Measurements from ENCODE around the gene KLC3.

KLC3 gene

DNA sequence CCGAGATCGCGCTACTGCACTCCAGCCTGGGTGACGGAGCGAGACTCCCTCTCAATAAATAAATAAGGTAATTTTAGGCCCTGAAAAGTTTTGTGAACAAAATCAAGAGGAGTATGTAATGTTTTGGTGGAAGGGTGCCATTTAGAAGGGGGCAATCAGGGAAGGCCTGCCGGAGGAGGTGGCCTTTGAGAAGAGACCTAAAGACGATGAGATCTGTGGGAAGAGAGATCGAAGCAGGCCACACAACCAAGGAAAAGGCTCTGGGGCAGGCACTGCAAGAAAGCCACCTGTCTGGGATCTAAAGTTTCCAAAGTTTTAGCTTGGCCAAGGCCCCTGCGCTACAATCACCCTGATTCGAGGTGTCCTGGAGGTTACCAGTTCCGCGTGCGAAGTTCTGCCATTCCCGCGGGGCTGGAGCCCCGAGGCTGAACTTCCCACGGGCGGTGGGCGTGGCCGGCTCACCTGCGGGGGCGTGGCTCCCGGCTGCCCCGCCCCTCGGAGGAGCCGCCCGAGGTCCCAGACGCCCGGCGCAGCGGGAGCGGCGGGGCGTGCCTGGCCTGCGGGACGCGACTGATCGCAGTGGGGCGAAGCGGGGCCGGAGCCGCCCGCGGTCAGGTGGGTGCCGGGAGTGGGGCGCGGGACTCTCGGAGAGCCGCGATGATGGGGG lies at the start of gene KLC3:
Gene KLC3, plus strand, starts transcription at position 519 of the 667 bp plus-strand sequence. CDS start 4,792 bp downstream, outside the sequence.
- peak within 1 kb of the TSS; percentile 34 for H3K27ac ChIP-seq
- no peak for TF ChIP-seq ZFX (IDR thresholded peaks at IDR 0.05; ENCODE audit: borderline replicate concordance)
- TF ChIP-seq, protein P1, sequence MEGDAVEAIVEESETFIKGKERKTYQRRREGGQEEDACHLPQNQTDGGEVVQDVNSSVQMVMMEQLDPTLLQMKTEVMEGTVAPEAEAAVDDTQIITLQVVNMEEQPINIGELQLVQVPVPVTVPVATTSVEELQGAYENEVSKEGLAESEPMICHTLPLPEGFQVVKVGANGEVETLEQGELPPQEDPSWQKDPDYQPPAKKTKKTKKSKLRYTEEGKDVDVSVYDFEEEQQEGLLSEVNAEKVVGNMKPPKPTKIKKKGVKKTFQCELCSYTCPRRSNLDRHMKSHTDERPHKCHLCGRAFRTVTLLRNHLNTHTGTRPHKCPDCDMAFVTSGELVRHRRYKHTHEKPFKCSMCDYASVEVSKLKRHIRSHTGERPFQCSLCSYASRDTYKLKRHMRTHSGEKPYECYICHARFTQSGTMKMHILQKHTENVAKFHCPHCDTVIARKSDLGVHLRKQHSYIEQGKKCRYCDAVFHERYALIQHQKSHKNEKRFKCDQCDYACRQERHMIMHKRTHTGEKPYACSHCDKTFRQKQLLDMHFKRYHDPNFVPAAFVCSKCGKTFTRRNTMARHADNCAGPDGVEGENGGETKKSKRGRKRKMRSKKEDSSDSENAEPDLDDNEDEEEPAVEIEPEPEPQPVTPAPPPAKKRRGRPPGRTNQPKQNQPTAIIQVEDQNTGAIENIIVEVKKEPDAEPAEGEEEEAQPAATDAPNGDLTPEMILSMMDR (IDR thresholded peaks at IDR 0.05): no peak

DNA sequence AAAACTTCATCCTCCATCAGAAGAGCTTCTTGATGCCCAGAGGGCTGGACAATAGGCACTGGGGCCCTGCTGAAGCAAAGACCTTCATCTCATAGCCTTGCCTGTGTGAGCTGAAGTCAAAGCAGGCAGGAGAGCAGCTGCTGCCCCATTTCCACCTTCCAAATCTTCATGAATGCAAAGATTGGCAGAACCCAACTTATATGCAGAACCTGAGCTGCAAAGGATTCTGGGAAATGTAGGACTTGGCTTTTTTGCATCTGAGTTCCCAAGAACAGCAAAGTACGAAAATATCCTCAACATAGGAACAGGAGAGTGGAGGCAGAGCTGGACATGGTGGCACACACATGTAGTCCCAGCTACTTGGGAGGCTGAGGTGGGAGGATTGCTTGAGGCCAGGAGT lies 48.7 kb upstream of the KLC3 start:
- no peak for TF ChIP-seq ZFX (IDR thresholded peaks at IDR 0.05; ENCODE audit: borderline replicate concordance)
- TF ChIP-seq, protein P1 (IDR thresholded peaks at IDR 0.05): no peak
- no peak overlapping the region for H3K27ac ChIP-seq

DNA sequence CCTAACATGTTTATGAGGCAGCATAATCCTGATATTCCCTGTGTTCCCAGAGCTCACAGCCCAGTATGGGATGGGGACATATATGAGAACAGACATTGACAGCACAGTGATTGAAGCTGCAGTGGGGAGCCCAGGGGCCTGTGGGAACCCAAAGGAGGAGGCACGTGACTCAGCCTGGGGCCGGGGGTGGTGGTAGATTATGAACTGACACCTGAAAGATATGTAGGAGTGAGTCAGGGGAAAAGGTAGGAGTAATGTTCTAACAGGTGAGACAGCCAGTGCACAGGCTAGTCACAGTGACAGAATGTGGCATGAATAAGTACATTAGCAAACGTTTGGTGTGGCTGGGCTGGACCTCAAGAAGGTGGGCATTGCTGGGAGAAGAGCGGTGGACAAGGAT lies 46.9 kb upstream of the KLC3 start:
- H3K27ac ChIP-seq: no peak overlapping the region
- TF ChIP-seq ZFX (IDR thresholded peaks at IDR 0.05; ENCODE audit: borderline replicate concordance): no peak
- TF ChIP-seq, protein P1 (IDR thresholded peaks at IDR 0.05): no peak

DNA sequence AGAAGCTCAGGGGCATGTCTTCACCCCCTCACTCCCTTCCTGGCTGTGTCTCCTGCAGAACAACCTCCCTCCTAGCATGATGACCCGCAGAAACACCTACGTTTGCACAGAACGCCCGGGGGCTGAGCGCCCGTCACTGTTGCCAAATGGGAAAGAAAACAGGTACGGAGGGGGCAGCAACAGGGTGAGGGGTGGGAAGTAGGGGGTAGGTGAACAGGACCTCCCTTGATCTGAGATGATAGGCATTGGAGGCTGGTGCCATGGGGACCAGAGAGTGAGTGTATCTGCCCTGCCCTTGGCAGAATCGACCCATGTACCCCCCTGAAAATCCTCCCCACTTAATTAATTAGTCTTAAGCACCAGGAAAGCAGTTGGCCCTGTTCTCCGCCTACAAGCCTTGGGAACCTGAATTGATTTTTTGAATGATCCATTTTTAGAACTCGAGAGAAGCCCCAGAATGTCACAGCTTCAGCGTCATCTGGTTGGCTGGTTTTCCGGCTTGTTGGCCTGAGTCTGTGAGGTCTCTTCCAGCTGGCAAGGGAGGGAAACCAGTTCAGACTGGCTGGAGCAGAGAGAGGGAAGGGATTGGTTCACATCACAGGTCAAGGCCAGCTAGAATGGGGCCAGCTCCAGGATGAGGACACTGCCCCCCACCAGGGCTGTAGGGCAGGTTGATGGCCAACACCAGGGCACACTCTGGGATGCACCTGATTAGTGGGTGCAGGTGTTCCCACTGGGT lies 46.1 kb upstream of the KLC3 start:
- no peak overlapping the region for H3K27ac ChIP-seq
- TF ChIP-seq, protein P1 (IDR thresholded peaks at IDR 0.05): no peak
- TF ChIP-seq ZFX (IDR thresholded peaks at IDR 0.05; ENCODE audit: borderline replicate concordance): no peak

DNA sequence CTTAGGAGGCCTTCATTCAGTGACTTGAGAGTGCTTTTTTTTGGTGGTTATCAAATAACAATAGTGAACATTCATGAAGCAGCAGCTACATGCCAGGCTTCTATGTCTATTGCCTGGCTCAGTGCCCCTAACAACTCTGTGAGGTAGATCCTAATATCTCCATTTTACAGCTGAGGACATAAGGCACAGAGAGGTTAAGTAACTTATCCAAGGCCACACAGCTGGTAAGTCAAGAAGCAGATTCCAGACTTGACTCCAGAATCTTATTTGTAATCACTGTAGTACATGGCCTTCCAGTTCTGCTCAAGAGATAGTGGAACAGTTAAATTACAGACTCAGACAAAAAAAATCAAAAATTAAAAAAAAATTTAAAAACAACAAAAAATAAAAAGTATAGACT lies 44.7 kb upstream of the KLC3 start:
- H3K27ac ChIP-seq: no peak overlapping the region
- TF ChIP-seq, protein P1 (IDR thresholded peaks at IDR 0.05): no peak
- no peak for TF ChIP-seq ZFX (IDR thresholded peaks at IDR 0.05; ENCODE audit: borderline replicate concordance)

DNA sequence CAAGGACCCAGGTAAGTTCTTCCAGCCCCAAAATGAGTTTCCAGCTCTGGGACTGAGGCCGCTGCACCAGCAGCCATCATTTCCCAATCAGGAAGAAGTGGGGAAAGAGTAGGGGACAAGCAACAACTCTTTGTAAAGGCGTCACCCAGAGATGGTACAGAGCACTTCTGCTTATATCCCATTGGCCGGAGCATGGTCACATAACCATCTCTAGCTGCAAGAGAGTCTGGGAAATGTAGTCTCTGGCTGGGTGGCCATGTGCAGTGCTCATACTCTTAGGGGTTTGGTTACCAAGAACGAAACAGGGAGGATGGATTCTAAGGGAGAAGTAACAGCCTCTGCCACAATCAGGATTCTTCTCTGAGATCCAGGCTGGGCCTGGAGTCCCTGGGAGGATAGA lies 44.2 kb upstream of the KLC3 start:
- TF ChIP-seq, protein P1 (IDR thresholded peaks at IDR 0.05): no peak
- TF ChIP-seq ZFX (IDR thresholded peaks at IDR 0.05; ENCODE audit: borderline replicate concordance): no peak
- H3K27ac ChIP-seq: no peak overlapping the region

DNA sequence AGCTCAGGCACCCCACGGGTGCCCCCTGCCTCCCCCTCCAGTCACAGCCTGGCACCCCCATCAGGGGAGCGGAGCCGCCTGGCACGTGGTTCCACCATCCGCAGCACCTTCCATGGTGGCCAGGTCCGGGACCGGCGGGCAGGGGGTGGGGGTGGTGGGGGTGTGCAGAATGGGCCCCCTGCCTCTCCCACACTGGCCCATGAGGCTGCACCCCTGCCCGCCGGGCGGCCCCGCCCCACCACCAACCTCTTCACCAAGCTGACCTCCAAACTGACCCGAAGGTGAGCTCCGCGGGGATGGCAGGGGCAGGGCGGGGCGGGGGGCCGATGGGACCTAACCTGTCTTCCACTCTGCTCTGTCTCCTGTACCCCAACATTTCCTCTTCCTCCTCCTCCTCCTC lies 42.9 kb upstream of the KLC3 start:
- H3K27ac ChIP-seq: no peak overlapping the region
- TF ChIP-seq ZFX (IDR thresholded peaks at IDR 0.05; ENCODE audit: borderline replicate concordance): no peak
- TF ChIP-seq, protein P1 (IDR thresholded peaks at IDR 0.05): no peak
